Hematopoietic multipotent progenitor cell treated with erythropoietin and hydrocortisone succinate and interleukin-3 and kit ligand, for 15 days (in vitro differentiated cells): ENCODE measurements around the gene GABRB1.
A peak's percentile ranks its signal among the peaks of the same experiment; 100 is the strongest.
"Not testable (repeated sequence)": the region's sequence is repeated elsewhere in the genome, so short reads cannot be mapped to it uniquely, and the experiment has no call there.

Experiments used
- DNase-seq: peaks from one replicate; pipeline ENCODE4 v3.0.0-alpha.2; 2015; ENCODE audit warnings: low spot score

The GABRB1 gene

DNA sequence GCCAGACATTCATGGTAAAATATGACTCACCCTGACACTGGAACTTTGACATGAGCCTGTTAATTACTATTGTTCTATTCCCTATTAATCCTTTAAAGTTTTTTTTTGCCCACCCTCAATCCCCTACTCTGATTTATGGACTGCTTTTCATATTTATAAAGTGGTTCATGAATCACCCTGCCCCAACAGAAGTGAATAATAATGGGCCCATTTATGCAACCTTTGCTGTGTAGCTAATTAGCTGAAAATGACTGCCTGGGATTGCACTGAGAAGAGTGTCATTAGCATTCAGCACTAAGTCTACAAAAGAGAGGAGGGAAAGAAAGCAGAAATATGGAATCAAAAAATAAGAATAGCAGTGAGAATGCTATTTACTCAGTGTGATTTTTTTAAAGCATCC, 277.8 kb downstream of the GABRB1 start:
- DNase-seq: no peak

DNA sequence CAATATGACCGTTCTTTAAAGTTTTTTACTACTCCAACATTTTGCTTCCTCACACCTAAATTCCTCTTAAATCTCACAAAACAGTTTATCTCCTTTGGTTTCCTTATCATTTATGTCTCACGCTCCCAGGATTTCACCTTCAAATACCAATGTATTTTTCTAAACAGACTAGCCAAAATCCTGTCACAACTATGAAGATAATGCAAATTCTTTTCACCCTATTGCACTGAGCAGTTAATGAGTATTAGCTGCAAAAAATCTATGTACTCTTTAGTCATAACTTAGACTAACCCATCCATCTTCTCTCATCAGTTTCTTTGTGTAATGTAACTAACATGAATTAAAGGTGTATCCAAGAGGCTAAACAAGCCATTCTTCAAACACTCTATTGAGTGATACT, 280.8 kb downstream of the GABRB1 start:
- DNase-seq: no peak

DNA sequence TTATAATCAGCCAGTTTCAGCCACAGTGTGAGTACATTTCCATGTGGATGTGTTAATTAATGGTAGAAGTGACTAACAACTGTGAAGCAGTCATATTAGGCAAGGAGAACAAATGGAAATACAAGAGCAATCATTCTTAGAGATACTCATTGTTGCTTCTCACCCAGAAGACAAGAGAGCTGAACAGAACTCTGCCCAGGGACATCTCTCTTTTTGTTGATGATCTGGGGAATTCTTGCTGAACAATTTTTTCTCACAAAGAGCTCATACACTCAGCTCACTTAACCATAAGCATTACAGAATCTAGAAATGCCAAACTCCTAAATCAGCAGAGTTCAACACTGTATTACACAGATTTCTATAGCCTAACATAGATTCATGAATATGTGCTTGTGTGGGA, 282.0 kb downstream of the GABRB1 start:
- DNase-seq: no peak

DNA sequence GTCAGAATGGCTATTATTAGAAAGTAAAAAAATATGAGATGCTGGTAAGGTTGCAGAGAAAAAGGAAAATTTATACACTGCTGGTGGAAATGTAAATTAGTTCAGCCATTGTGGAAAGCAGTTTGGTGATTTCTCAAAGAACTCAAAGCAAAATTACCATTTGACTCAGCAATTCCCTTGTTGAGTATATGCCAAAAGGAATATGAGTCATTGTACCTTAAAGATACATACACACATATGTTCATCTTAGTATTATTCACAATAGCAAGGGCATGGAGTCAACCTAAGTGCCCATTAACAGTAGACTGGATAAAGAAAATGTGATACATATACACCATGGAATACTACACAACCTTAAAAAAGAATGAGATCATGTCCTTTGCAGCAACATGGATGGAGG, 284.0 kb downstream of the GABRB1 start:
- DNase-seq: no peak

DNA sequence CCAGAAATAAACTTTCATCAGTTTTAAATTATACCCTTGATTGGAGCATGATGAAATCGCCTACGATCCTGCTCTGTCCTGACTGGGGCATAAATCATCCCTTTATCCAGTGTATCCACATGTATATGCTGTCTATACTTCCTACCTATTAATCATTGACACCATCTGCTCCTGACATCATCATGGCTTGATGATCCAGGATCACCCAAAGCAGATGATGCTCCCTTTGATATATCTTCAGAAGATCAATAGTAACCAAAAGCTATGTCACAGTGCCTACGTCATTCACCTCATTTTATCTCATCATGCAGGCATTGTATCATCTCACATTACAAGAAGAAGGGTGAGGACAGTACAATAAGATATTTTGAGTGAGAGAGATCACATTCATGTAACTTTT, 294.7 kb downstream of the GABRB1 start:
- no peak for DNase-seq

DNA sequence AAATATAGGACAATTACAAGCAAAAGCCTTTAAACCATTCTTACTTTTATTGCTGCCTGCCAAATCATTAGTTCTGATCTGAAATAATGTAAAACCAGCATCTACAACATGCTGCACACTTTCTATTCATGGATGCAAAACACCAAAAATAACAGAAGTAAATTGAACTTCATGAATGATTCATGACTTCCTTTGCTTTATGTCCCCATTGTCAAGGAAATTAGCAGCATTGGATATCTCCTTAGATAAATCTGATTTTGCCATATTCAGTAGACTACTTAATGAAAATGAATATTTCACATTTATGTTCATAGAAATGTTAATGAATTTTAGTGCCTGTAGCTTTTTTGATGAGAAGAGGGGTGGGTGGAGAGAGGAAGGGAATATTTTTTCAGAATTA, 299.5 kb downstream of the GABRB1 start:
- no peak for DNase-seq

DNA sequence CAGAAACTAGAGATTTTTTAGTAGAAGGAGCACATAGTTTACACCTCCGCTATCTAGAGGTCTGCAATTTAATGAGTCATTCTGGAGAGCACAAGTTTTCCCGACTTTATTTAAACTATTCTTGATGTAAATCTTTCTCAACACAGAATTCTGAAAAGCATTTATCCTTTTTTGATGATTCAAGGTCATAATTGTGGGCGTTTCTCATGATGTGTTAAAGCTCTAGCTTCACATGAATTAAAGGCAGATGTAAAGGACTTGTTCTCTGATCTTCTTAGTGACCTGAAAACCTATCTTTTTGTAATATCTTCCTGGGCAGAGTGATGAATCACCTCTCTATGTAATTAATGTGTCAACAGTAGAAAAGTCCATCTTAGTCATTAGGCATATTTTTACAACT, 303.3 kb downstream of the GABRB1 start:
- DNase-seq: no peak

DNA sequence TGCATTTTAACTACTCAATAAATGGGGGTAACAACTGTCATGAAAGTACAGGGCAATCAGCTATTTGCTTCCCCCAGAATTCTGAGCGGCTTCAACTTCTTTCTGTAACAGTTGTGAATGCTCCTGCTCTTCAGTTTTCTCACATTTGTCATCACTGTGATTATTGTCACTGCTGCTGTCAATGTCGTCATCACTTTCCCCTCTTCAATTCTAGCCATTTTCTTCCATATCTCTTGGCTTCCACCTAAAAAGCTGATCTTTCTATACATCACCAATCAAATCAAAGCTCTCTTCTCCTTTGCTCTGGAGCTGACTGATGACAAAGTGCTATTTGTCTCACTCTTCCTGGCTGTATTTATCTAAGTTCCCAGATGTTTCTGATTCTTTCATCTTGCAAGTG, 306.5 kb downstream of the GABRB1 start:
- DNase-seq: no peak

DNA sequence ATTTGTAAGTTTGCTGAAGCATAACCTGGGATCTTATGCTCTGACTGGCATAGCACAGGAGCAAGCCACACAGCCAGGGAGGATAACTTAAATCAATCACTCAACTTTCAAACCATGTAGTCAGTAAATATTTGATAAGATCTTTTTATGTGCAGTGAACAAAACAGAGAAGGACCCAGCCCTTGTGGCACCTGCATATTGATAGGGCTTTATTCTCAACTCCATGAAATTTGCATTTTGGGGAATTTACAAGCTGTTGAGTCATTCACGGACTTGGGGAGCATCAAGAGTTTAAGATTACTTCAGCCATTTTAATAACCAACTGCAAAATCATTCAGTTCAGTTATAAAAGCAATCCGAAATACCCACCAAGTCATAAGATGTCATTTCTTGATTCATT, 309.5 kb downstream of the GABRB1 start:
- no peak for DNase-seq

DNA sequence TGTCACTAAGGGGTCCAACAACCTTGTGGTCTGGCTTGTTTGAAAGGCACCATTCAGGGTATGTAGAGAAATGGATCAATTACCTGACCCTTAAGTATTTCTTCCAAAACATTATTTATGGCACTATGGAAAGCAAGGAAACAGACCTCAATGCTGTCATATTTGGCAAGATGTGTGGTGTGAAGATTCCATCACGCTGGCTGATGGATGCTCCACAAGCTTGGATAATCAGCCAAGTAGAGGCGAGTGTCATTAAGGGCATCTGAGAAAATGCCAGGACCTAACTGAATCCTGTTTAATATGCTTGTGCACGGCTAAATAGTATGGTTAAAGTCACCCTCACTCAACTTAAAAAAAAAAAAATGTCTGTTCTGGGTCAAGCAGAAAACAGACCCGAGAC, 311.4 kb downstream of the GABRB1 start:
- no peak for DNase-seq

DNA sequence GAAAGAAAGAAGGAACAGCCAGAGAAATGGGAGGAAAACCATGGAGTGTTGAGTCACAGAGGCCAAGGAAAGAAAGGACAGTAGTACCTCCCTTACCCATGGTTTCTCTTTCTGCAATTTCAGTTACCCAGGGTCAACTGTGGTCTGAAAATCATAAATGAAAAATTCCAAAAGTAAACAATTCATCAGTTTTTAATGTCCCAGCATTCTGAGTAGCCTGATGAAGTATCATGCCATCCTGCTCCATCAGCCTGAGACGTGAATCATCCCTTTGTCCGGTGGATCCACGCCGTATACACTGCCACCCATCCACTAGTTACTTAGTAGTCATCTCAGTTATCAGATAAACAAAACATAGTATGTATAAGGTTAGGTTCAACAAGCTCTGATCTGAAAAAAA, 318.0 kb downstream of the GABRB1 start:
- DNase-seq: no peak

DNA sequence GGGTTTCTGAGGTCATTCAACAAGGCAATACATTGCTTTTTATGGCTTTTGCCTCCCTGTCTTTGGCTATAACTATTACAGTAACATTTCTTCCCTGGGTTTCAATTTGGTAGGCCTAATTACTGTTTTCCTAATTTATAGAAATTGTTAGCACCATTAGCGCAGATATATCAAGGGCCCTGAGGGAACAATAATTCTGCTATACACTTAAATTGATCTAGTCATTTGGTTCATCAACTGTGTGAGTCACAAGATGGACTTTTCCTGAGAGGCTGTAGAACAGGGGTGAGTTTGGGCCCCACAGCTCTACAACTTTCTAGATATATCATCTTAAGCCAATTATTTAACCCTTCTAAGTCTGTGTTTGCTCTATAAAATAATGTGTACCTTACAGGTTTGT, 324.2 kb downstream of the GABRB1 start:
- no peak for DNase-seq

DNA sequence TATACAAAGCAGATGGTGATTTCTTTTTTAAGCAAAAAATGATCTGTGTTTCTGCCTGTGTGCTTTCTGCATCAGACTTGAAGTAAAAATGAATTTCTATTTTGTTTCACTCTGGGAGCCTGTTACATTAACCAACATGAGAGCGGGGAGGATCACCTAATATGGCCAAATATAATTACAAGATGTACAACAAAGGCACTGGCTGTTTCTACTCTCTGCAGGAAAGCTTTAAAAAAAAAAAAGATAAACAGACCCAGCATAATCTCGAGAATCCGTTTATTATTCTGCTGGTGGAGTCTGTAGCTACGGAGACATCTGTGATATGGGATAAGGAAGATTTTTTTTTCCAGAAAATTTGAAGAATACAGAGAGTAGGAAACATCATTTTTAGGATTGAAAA, 328.5 kb downstream of the GABRB1 start:
- no peak for DNase-seq

DNA sequence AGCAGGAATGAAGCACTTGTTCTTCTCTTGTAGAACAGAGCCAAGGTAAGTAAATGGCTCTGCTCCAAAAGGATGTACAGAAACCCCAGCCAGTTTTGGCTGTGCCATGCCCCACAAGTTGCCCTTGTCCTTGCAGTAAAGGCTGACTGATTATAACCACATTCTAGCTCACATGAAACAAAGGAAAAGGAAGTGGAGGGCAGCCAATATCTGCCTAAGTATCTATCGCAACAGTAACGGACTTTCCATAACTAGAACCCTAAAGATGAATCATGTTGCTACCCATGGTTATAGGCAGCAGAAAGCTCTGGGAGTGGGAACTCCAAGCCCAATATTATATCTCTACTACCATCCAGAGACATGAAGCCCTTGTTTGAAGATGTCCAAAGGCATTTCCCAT, 336.4 kb downstream of the GABRB1 start:
- DNase-seq: no peak

DNA sequence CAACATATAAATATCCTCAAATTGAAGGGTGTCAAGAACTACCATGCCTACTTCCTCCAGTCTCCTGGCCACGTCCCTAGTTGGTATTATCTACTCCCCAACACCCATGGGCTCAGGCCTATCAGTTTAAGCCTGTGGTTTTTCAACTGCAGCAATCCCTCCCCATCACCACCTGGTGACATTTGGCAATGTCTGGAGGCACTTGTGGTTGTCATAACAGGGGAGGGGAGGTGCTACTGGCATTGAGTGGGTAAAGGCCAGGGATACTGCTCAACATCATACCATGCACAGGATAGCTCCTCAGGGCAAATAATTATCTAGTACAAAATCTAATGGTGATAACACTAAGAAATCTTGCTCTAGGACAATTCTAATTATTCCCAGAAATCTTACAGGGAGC, 336.8 kb downstream of the GABRB1 start:
- DNase-seq: no peak

DNA sequence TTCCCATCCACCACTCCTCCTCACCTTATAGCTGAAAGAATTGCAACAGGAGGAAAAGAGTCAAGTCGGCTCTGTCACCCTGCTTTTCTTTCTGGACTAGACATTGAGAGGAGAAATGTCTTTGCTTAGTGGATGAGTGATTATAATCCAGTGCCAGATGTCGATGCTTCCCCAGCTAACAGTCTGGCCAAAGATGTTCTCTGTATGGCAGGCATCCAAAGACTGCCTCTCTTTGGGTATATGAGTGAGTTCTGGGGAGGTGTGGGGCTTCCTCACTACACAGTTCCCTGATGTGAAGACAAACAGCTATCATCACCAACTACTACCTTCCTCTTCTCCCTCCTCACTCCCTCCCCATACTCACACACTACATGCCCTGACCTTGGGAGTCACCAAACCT, 341.2 kb downstream of the GABRB1 start:
- DNase-seq: no peak

DNA sequence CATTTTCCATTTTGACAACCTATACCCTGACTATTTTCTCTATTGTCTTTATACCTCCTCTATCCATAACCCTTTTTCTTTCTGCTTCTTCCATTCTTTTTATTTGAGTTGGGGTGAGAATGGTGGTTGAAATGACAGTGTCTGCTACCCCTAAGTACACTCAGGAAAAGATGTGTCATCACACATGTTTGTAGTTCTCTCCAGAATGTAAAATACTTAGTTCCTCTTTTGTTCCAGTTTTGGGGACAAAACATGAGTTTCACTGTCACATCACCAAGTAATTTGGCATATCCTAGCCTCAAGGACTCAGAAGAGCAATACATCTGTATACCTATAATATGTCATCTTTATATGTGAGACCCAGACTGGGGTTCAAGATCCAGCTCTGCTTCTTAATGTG, 341.8 kb downstream of the GABRB1 start:
- no peak for DNase-seq

DNA sequence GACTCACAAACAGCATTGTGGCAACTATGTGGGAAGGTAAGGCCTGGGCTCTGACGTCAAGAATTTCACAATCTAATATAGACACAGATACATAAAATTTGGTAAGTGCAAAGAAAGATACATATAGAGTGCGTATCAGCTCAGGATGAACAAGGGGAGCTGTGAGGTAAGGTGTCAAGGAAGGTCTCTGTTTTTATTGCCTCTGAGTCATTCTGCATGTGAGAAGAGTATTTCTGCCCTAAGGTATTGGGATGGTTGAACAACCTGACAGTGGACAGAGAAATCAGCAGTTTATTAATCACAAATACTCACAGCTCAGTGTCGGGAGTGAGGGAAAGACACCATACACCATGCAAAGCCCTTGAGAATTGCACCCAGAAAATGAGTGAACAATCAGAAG, 342.3 kb downstream of the GABRB1 start:
- DNase-seq: no peak

DNA sequence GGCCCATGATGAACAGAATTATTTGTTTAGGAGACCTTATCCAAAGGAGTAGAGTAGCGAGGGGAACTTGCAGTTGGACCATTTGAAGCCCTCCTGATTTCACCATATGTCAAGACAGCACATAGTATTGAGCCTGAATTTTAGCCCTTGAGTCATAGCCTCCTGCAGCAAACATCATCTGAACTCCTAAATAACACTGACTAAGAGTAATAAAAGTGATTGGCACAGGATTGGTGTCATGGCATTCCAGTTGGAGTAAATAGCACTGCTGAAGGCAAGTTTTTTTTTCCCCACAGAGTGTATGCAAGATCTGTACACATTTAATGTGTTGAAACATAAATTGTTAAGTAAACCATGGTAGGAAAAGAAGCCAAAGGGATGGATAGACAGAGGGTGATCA, 343.1 kb downstream of the GABRB1 start:
- DNase-seq: no peak

DNA sequence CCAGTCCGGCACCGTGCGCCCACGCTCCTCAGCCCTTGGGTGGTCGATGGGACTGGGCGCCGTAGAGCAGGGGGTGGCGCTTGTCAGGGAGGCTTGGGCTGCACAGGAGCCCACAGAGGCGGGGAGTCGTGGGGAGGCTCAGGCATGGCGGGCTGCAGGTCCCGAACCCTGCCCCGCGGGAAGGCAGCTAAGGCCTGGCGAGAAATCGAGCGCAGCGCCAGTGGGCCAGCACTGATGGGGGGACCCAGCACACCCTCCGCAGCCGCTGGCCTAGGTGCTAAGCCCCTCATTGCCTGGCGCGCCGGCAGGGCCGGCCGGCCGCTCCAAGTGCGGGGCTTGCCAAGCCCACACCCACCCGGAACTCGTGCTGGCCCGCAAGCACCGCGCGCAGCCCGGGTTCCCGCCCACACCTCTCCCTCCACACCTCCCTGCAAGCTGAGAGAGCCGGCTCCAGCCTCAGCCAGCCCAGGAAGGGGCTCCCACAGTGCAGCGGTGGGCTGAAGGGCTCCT, 346.7 kb downstream of the GABRB1 start:
- DNase-seq: not testable (repeated sequence)

DNA sequence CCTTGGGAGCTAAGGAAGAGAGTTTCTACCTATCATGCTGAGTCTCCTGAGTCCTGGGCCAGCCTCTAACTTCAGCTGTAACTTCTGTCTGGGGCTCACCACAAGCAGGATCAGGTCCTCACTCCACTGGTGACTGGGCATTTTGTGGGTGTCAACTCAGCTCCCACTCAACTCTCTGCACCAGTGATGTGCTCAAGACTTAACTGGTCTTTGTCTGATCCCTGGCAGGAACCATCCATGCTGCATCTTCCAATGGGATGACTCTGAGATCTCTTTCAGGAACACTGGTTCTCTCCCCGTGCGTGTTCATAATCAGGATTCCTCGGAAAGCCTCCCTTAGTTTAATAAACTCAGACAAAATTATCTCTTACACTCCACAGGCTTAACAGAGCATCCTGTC, 349.8 kb downstream of the GABRB1 start:
- DNase-seq: no peak

DNA sequence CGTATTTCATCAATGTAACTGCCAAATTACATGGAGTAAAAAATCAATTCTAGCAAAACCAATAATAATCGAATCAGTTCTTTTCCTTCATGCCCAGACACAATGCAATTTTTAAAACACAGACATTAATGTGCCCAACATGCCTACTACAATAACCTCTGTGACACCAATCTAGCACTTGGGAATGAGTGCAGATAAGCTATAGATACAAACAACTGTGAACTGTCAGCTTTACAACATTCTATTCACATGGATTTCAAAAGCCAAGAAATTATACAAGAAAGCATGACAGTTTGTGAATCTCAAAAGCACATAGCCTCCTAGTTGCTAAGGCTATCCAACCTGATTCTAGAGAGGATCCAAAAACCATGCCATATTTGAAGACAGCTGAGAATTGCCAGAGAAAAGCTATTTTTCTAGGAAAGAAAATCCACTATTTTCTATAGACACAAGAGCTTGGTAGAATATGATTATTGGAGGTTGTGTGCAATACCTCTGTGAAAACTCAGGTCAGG, 351.5 kb downstream of the GABRB1 start:
- no peak for DNase-seq

DNA sequence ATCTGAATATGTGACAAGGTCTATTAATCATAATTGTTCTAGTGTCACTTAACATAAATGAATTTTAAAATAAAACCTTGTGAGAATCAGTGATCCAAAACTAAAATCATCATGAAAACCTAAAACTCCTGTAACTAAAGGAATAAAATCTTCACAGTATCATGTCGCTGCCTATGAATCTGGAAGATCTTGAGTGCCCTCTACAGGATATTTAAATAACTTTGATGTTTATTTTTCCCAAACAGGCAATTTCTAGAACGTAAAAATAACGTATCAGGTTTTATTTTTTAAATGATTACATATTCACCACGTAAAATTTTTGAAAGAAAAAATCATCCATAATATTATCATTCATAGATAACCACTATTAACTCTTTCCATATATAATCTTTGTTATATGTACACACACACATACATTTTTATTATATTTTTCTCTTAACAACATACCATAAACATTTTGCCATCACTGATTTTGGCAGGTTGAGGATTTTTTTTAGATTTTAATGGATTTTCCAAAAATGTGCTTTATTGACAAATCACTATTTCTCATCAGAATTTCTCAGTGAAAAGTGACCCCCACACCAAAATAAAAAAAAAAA, 352.6 kb downstream of the GABRB1 start:
- peak; percentile 11 for DNase-seq

DNA sequence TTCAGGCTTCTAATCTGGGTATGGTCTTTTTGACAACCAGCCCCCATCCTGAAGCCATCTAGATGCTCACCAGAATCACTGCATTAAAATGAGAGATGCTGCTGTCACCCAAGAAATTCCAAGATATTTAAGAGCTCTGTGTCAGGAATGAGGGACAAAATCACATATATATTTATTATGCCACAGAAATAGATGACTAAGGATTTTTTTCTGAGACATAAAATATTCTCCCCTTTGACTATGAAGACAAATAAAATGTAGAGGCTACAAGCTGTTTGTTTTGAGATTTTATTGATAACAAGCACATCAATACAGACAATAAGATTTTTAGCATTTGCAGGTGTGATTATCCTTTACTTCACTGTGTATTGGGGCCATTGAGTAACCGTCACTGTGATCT, 354.8 kb downstream of the GABRB1 start:
- no peak for DNase-seq
